ENCODE results near the gene TTYH3. TPM values are rescaled to one million over a fixed set of nuclear protein-coding genes. Genes with fewer than 3 reads are reported as not detected.

TTYH3 gene
- total and polyA plus RNA-seq, 2 donors (not counting 1 experiment from before 2014, with no cell fraction given) = 17.4 to 19.7 TPM

GRCh38 chr7:2634267-2635145, 2.7 kb downstream of the TTYH3 start:
- H4K20me1 ChIP-seq (ENCODE audit: control insufficient read depth, extremely low read depth, insufficient read depth, low read length) = no peaks in the 10 kb centered on the region
- H3K4me2 ChIP-seq (ENCODE audit: extremely low read depth, insufficient read depth, low read length) = peak overlapping the region; percentile 64
- peaks cover 71% of the 10 kb centered on the region for H3K79me2 ChIP-seq (ENCODE audit: control insufficient read depth, insufficient read depth, low read length)
- no peaks in the 10 kb centered on the region for H3K27me3 ChIP-seq (ENCODE audit: control insufficient read depth, insufficient read depth, low read length)
- no peaks in the 10 kb centered on the region for H3K9me3 ChIP-seq (ENCODE audit: control insufficient read depth, insufficient read depth, low read depth, low read length)
- peaks cover 46% of the 10 kb centered on the region for H3K4me1 ChIP-seq (ENCODE audit: control insufficient read depth, extremely low read depth, insufficient read depth, low read length)
- peak overlapping the region; percentile 97 for H3K27ac ChIP-seq (ENCODE audit: insufficient read depth, low read length)
- no peak overlapping the region for H2AFZ ChIP-seq (ENCODE audit: low read length)
- no peak for TF ChIP-seq EZH2 (IDR thresholded peaks at IDR 0.05; ENCODE audit: low read length, missing control alignments)
- no peak for TF ChIP-seq CTCF (conservative IDR thresholded peaks at IDR 0.05 in 1 of 2, IDR thresholded peaks at IDR 0.05 in 1 of 2; ENCODE audit: low read depth in 1 of 2, low read length in 2 of 2)
- peak overlapping the region; percentile 95 for H3K9ac ChIP-seq (ENCODE audit: insufficient read depth, low read length)
- DNase-seq (ENCODE audit: low read depth in 2 of 2) = no peak
- peaks cover 8% of the 10 kb centered on the region for H3K36me3 ChIP-seq (ENCODE audit: control insufficient read depth, insufficient read depth, low read length)
- peak overlapping the region; percentile 10 to 90 (median 30) for H3K4me3 ChIP-seq (replicated peaks in 1 of 4; ENCODE audit: control extremely low read depth in 1 of 4, insufficient read depth in 1 of 4, low read depth in 3 of 4, low read length in 4 of 4)

GRCh38 chr7:2635148-2635668, 3.4 kb downstream of the TTYH3 start:
- no peaks in the 10 kb centered on the region for H3K27me3 ChIP-seq (ENCODE audit: control insufficient read depth, insufficient read depth, low read length)
- DNase-seq (ENCODE audit: low read depth in 2 of 2) = no peak
- H3K36me3 ChIP-seq (ENCODE audit: control insufficient read depth, insufficient read depth, low read length) = peaks cover 12% of the 10 kb centered on the region
- no peak overlapping the region for H3K4me2 ChIP-seq (ENCODE audit: extremely low read depth, insufficient read depth, low read length)
- no peak overlapping the region for H2AFZ ChIP-seq (ENCODE audit: low read length)
- TF ChIP-seq CTCF (conservative IDR thresholded peaks at IDR 0.05 in 1 of 2, IDR thresholded peaks at IDR 0.05 in 1 of 2; ENCODE audit: low read depth in 1 of 2, low read length in 2 of 2) (no peak), EZH2 (IDR thresholded peaks at IDR 0.05; ENCODE audit: low read length, missing control alignments) (no peak)
- H3K4me1 ChIP-seq (ENCODE audit: control insufficient read depth, extremely low read depth, insufficient read depth, low read length) = peaks cover 48% of the 10 kb centered on the region
- no peak overlapping the region for H3K4me3 ChIP-seq (replicated peaks in 1 of 4; ENCODE audit: control extremely low read depth in 1 of 4, insufficient read depth in 1 of 4, low read depth in 3 of 4, low read length in 4 of 4)
- H3K79me2 ChIP-seq (ENCODE audit: control insufficient read depth, insufficient read depth, low read length) = peaks cover 78% of the 10 kb centered on the region
- no peaks in the 10 kb centered on the region for H3K9me3 ChIP-seq (ENCODE audit: control insufficient read depth, insufficient read depth, low read depth, low read length)
- no peaks in the 10 kb centered on the region for H4K20me1 ChIP-seq (ENCODE audit: control insufficient read depth, extremely low read depth, insufficient read depth, low read length)
- H3K9ac ChIP-seq (ENCODE audit: insufficient read depth, low read length) = peak overlapping the region; percentile 23
- H3K27ac ChIP-seq (ENCODE audit: insufficient read depth, low read length) = peak overlapping the region; percentile 23

GRCh38 chr7:2635810-2636701, 4.3 kb downstream of the TTYH3 start:
- no peak overlapping the region for H3K9ac ChIP-seq (ENCODE audit: insufficient read depth, low read length)
- H3K79me2 ChIP-seq (ENCODE audit: control insufficient read depth, insufficient read depth, low read length) = peaks cover 86% of the 10 kb centered on the region
- H3K4me1 ChIP-seq (ENCODE audit: control insufficient read depth, extremely low read depth, insufficient read depth, low read length) = peaks cover 57% of the 10 kb centered on the region
- H3K4me3 ChIP-seq (replicated peaks in 1 of 4; ENCODE audit: control extremely low read depth in 1 of 4, insufficient read depth in 1 of 4, low read depth in 3 of 4, low read length in 4 of 4) = no peak overlapping the region
- no peaks in the 10 kb centered on the region for H3K27me3 ChIP-seq (ENCODE audit: control insufficient read depth, insufficient read depth, low read length)
- no peak overlapping the region for H2AFZ ChIP-seq (ENCODE audit: low read length)
- H4K20me1 ChIP-seq (ENCODE audit: control insufficient read depth, extremely low read depth, insufficient read depth, low read length) = no peaks in the 10 kb centered on the region
- no peak for DNase-seq (ENCODE audit: low read depth in 2 of 2)
- no peak overlapping the region for H3K4me2 ChIP-seq (ENCODE audit: extremely low read depth, insufficient read depth, low read length)
- peaks cover 14% of the 10 kb centered on the region for H3K36me3 ChIP-seq (ENCODE audit: control insufficient read depth, insufficient read depth, low read length)
- no peak overlapping the region for H3K27ac ChIP-seq (ENCODE audit: insufficient read depth, low read length)
- no peak for TF ChIP-seq EZH2 (IDR thresholded peaks at IDR 0.05; ENCODE audit: low read length, missing control alignments)
- no peak for TF ChIP-seq CTCF (conservative IDR thresholded peaks at IDR 0.05 in 1 of 2, IDR thresholded peaks at IDR 0.05 in 1 of 2; ENCODE audit: low read depth in 1 of 2, low read length in 2 of 2)
- H3K9me3 ChIP-seq (ENCODE audit: control insufficient read depth, insufficient read depth, low read depth, low read length) = no peaks in the 10 kb centered on the region

All from fibroblast of lung (primary cell).